Suppressor macrophage treated with lipopolysaccharide for 4 hours (primary cell): ENCODE measurements around the gene NLRC3.

Source experiments
- DNase-seq: peaks from one replicate; pipeline ENCODE4 v3.0.0-alpha.2; 2020

NLRC3 gene

GRCh38 chr16:3578610-3579551 lies 1.7 kb upstream of the NLRC3 start:
- DNase-seq: no peak

GRCh38 chr16:3578121-3578520 lies 918 bp upstream of the NLRC3 start:
- DNase-seq: no peak

GRCh38 chr16:3576211-3576610 lies 992 bp downstream of the NLRC3 start:
- no peak for DNase-seq

GRCh38 chr16:3575491-3575890 lies 1.7 kb downstream of the NLRC3 start:
- DNase-seq: no peak

GRCh38 chr16:3574195-3574594 lies 3.0 kb downstream of the NLRC3 start:
- no peak for DNase-seq

GRCh38 chr16:3573146-3573815 lies 3.9 kb downstream of the NLRC3 start:
- DNase-seq: no peak

GRCh38 chr16:3570420-3571062 lies 6.7 kb downstream of the NLRC3 start:
- DNase-seq: no peak

- no peak for DNase-seq
These were observed 7.4 kb downstream of the NLRC3 start for GRCh38 chr16:3569851-3570250.

GRCh38 chr16:3566990-3567389 lies 10.2 kb downstream of the NLRC3 start:
- no peak for DNase-seq

GRCh38 chr16:3564889-3565141 lies 12.4 kb downstream of the NLRC3 start:
- no peak for DNase-seq

GRCh38 chr16:3564130-3564888 lies 12.9 kb downstream of the NLRC3 start:
- DNase-seq: no peak

GRCh38 chr16:3562914-3563480 lies 14.2 kb downstream of the NLRC3 start:
- no peak for DNase-seq

GRCh38 chr16:3561626-3562025 lies 15.6 kb downstream of the NLRC3 start:
- no peak for DNase-seq

GRCh38 chr16:3554351-3554928 lies 22.8 kb downstream of the NLRC3 start:
- no peak for DNase-seq

GRCh38 chr16:3553138-3553923 lies 23.9 kb downstream of the NLRC3 start:
- DNase-seq: no peak

GRCh38 chr16:3550851-3551847 lies 26.1 kb downstream of the NLRC3 start:
- DNase-seq: no peak

GRCh38 chr16:3549906-3550305 lies 27.3 kb downstream of the NLRC3 start:
- DNase-seq: no peak

- no peak for DNase-seq
These were observed 28.3 kb downstream of the NLRC3 start for GRCh38 chr16:3548859-3549258.

GRCh38 chr16:3548445-3548844 lies 28.8 kb downstream of the NLRC3 start:
- no peak for DNase-seq

- peak; percentile 52 for DNase-seq
These were observed 30.1 kb downstream of the NLRC3 start for GRCh38 chr16:3546986-3547682.
